Esophagus squamous epithelium (tissue), 5 donors: ENCODE data around the gene BAIAP2. TPM values are rescaled to one million over a fixed set of nuclear protein-coding genes. Genes with fewer than 3 reads are reported as not detected.
"Not testable (repeated sequence)": the region's sequence is repeated elsewhere in the genome, so short reads cannot be mapped to it uniquely, and the experiment has no call there.

Experiments used
- DNase-seq: peaks from one replicate; lab custom pipeline; 2025; lab: John Stamatoyannopoulos, UW
- H3K27ac ChIP-seq, 4 donors: fragments of 200-600 bp; sonication (generic); one replicate each; pipeline ENCODE4 v1.5.1; 2016 to 2019; ENCODE audit warnings: mild to moderate bottlenecking in 1 of 4
- H3K27me3 ChIP-seq, 4 donors: fragments of 200-600 bp; sonication (generic); 1 replicate in 3 of 4; 2 replicates in 1 of 4; pipeline versions ENCODE4 v1.5.1 to v1.6.0; 2017 to 2021; ENCODE audit warnings: antibody characterized with exemption in 1 of 4
- H3K36me3 ChIP-seq, 3 donors: fragments of 200-600 bp; sonication (generic); one replicate each; pipeline ENCODE4 v1.5.1; 2016 to 2019
- H3K4me1 ChIP-seq, 3 donors: fragments of 200-600 bp; sonication (generic); one replicate each; pipeline ENCODE4 v1.5.1; 2017 to 2019
- H3K4me3 ChIP-seq, 4 donors: fragments of 200-600 bp; sonication (generic); 1 replicate in 3 of 4; 2 replicates in 1 of 4; pipeline ENCODE4 v1.5.1; 2016 to 2019; ENCODE audit warnings: mild to moderate bottlenecking in 2 of 4, moderate library complexity in 1 of 4
- H3K9me3 ChIP-seq, 3 donors: fragments of 200-600 bp; sonication (generic); one replicate each; pipeline ENCODE4 v1.5.1; 2016 to 2019
- CTCF ChIP-seq, 6 experiments: fragments of 450-650 bp in 4 of 6; fragments of 200-600 bp in 2 of 6; sonication (generic) in 2 of 6; IDR thresholded peaks; one replicate each; pipeline ENCODE4 v1.5.1; 2016 to 2019; ENCODE audit warnings: antibody characterized with exemption in 6 of 6, mild to moderate bottlenecking in 4 of 6, moderate library complexity in 4 of 6
- POLR2A ChIP-seq, 4 donors: fragments of 450-650 bp; IDR thresholded peaks; one replicate each; pipeline ENCODE4 v1.6.1; 2017; ENCODE audit warnings: antibody characterized with exemption in 4 of 4, mild to moderate bottlenecking in 4 of 4, moderate library complexity in 3 of 4
- WGBS, 2 donors: methylation state at CpG; one replicate each; pipeline ENCODE4 v1.1.5; 2018; 5-methylcytosine and 5-hydroxymethylcytosine counted together
- intact Hi-C: fragments of 100-400 bp; cut with DNase I; formaldehyde crosslinking; loops from one replicate; pipeline ENCODE4 v1.15.0; 2022
- total RNA-seq, 4 donors: library from RNA; depleted of rRNA; stranded (reverse); fragments of >200 nt; gene quantifications; one replicate each; pipeline ENCODE4 v1.1.0, GENCODE V29; 2016
- donor health status: DM: yes; HTN: yes; CAD: no.

The BAIAP2 gene
- total RNA-seq, 4 donors from 2014 or later, result 87.8 to 175 (median 105) TPM

- Histone ChIP-seq H3K4me3 (no peak overlapping the region), H3K27me3 (peaks cover 0 to 38% (median 0%) of the 10 kb centered on the region in 4 donors), H3K9me3 (no peaks in the 10 kb centered on the region), H3K36me3 (no peaks in the 10 kb centered on the region), H3K27ac (no peak overlapping the region), H3K4me1 (no peaks in the 10 kb centered on the region)
- no peak for DNase-seq
- intact Hi-C loops, result no loop called here
- 67 to 74% methylated on average over 5 to 8 of the region's 8 CpGs for WGBS, 2 donors
- TF ChIP-seq POLR2A (IDR thresholded peaks at IDR 0.05) (no peak), CTCF (IDR thresholded peaks at IDR 0.05) (no peak)
Measured at GRCh38 chr17:81152288-81152828, 117.4 kb downstream of the BAIAP2 start.

- intact Hi-C loops, result no loop called here
- H3K27ac ChIP-seq, result no peak overlapping the region
- H3K4me3 ChIP-seq, result no peak overlapping the region
- WGBS, 2 donors, result 49 to 79% methylated on average over 14 to 17 of the region's 17 CpGs
- TF ChIP-seq POLR2A (IDR thresholded peaks at IDR 0.05) (no peak), CTCF (IDR thresholded peaks at IDR 0.05) (no peak)
- no peaks in the 10 kb centered on the region for H3K9me3 ChIP-seq
- H3K36me3 ChIP-seq, result no peaks in the 10 kb centered on the region
- H3K4me1 ChIP-seq, result no peaks in the 10 kb centered on the region
- peaks cover 0 to 38% (median 0%) of the 10 kb centered on the region in 4 donors for H3K27me3 ChIP-seq
- DNase-seq, result no peak
Measured at GRCh38 chr17:81153340-81153803, 118.4 kb downstream of the BAIAP2 start.

- 83 to 87% methylated on average over 9 of the region's 9 CpGs for WGBS, 2 donors
- H3K4me3 ChIP-seq, H3K36me3 ChIP-seq, H3K9me3 ChIP-seq, intact Hi-C loops, DNase-seq, H3K27ac ChIP-seq, H3K4me1 ChIP-seq: not testable (repeated sequence)
- peaks cover 0 to 41% (median 0%) of the 10 kb centered on the region in 4 donors for H3K27me3 ChIP-seq
Measured at GRCh38 chr17:81154016-81154415, 119.1 kb downstream of the BAIAP2 start.

GRCh38 chr17:81154961-81155360 lies 120.0 kb downstream of the BAIAP2 start:
- Histone ChIP-seq H3K4me3 (no peak overlapping the region), H3K9me3 (no peaks in the 10 kb centered on the region), H3K36me3 (no peaks in the 10 kb centered on the region), H3K27ac (no peak overlapping the region), H3K4me1 (peaks cover 0 to 7% (median 0%) of the 10 kb centered on the region in 3 donors), H3K27me3 (peaks cover 0 to 43% (median 0%) of the 10 kb centered on the region in 4 donors)
- 79 to 82% methylated on average over 18 of the region's 18 CpGs for WGBS, 2 donors
- DNase-seq, result no peak
- TF ChIP-seq POLR2A (IDR thresholded peaks at IDR 0.05) (no peak), CTCF (IDR thresholded peaks at IDR 0.05) (no peak)
- intact Hi-C loops, result no loop called here

- Histone ChIP-seq H3K4me3 (no peak overlapping the region), H3K4me1 (peaks cover 0 to 15% (median 0%) of the 10 kb centered on the region in 3 donors), H3K27me3 (peaks cover 0 to 36% (median 0%) of the 10 kb centered on the region in 4 donors), H3K9me3 (no peaks in the 10 kb centered on the region), H3K27ac (no peak overlapping the region), H3K36me3 (no peaks in the 10 kb centered on the region)
- DNase-seq, result no peak
- no peak for TF ChIP-seq CTCF (IDR thresholded peaks at IDR 0.05)
- no peak for TF ChIP-seq POLR2A (IDR thresholded peaks at IDR 0.05)
- intact Hi-C loops, result no loop called here
- WGBS, 2 donors, result 79 to 92% methylated on average over 14 to 22 of the region's 38 CpGs
Measured at GRCh38 chr17:81156866-81157805, 122.2 kb downstream of the BAIAP2 start.
